Daoy (cell line): ENCODE results near the gene C20orf141. TPM values are rescaled to one million over a fixed set of nuclear protein-coding genes. Genes with fewer than 3 reads are reported as not detected.
"Not testable (repeated sequence)": the region's sequence is repeated elsewhere in the genome, so short reads cannot be mapped to it uniquely, and the experiment has no call there.

Experiments
- DNase-seq: peaks from one replicate; pipeline ENCODE4 v3.0.0-alpha.2; 2015; ENCODE audit warnings: low read depth
- total RNA-seq: library from RNA; depleted of rRNA; stranded (reverse); fragments of >200 nt; shearing (Covaris generic); gene quantifications from 2 replicates; pipeline ENCODE4 v1.2.3, GENCODE V29; 2014

C20orf141 gene
- total RNA-seq, 1 experiment from 2014 or later, result not detected

GRCh38 chr20:2820084-2820895, 5.5 kb downstream of the C20orf141 start:
- DNase-seq, result no peak

GRCh38 chr20:2820896-2821869, 6.4 kb downstream of the C20orf141 start:
- no peak for DNase-seq

- peak; percentile 68 for DNase-seq
These were observed 7.3 kb downstream of the C20orf141 start for GRCh38 chr20:2822073-2822472.

DNA sequence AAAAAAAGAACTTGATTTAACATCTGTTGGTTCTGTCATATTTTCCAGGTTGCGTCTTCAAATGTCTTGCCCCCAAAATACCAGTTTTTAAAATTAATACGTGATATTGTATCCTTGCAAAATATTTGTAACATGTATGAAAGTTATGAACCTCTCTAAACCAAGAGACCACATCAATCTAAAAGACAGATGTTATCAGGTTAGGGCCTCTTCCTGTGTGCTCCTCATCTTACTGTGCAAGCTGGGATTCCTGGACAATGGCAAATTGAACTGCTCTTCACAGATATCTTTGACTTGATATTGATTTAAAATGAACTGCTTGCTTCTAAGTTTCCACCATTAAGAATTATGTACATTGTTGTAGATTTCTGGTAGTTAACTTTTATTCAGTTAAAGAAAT, 11.0 kb downstream of the C20orf141 start:
- no peak for DNase-seq

DNA sequence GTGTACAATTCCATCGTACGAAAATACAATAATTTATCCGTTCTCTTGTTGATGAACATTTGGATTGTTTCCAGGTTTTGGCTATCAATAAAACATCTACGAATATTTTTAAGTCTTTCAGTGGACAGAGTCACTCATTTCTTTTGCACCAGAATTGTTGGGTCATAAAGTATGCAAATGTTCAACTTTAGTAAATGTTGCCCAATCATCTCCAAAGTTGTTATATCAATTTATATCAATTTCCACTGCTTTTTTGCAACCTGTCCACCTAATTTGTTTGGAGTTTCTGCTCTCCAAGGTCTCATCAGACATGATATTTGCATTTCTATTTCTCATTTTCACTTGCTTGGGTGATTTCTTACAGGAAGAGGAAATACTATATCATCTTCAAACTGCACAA, 11.9 kb downstream of the C20orf141 start:
- no peak for DNase-seq

DNA sequence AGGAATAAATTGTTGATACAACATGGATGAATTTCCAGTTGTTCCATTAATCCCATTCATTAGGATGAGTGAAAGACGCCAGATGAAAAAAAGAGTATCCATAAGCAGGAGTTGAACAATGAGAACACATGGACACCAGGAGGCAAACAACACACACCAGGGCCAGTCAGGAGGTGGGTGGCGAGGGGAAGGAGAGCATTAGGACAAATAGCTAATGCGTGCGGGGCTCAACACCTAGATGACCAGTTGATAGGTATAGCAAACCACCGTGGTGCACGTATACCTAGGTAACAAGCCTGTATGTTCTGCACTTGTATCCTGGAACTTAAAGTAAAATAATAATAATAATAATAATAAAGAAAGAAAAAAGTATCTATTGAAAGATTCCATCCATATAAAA, 14.6 kb downstream of the C20orf141 start:
- no peak for DNase-seq

GRCh38 chr20:2831206-2831605, 16.4 kb downstream of the C20orf141 start:
- not testable (repeated sequence) for DNase-seq

DNA sequence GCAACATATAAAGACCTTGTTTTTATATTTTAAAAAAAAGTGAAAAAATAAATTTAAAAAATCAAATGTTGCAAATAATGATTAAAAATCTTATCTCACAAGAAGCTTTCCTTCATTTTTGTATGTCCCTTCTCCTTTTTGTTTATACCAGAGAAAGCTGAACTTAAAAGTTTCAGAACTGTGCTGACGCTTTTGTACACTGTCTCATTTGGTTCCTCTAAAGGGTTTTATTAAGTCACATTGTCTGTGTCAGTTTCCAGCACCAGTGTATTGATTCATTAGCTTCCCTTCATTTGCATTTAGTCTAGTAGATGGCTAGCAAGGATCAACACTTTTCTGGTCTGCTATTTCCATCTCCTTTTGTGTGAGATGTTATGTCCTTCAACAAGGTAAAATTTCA, 19.0 kb downstream of the C20orf141 start:
- no peak for DNase-seq

- DNase-seq, result no peak
These were observed 19.8 kb downstream of the C20orf141 start for GRCh38 chr20:2834401-2835110.

DNA sequence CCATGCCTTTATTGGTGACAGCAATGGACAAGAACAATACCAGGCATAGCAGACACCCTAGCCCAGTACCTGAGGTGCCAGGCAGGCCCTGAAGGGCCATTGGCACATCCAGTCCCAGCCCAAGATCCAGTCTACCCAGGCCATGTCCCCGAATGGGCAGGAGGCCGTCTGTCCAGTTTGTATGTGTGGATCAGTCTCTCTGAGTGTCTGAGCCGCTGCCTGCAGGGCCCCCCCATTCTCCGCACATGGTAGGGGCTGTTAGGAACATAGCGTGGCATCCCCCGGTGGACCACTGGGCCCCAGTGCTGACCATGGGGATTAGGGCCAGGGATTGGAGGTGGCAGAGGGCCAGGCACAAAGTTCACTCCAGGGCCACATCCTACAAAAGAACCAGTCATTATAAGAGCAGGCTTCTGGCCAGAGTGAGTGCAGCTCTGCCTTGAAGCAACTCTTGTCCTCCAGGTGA, 20.6 kb downstream of the C20orf141 start:
- no peak for DNase-seq

- DNase-seq, result no peak
These were observed 21.2 kb downstream of the C20orf141 start for GRCh38 chr20:2836035-2836434.

- no peak for DNase-seq
These were observed 22.6 kb downstream of the C20orf141 start for GRCh38 chr20:2837221-2837960.

DNA sequence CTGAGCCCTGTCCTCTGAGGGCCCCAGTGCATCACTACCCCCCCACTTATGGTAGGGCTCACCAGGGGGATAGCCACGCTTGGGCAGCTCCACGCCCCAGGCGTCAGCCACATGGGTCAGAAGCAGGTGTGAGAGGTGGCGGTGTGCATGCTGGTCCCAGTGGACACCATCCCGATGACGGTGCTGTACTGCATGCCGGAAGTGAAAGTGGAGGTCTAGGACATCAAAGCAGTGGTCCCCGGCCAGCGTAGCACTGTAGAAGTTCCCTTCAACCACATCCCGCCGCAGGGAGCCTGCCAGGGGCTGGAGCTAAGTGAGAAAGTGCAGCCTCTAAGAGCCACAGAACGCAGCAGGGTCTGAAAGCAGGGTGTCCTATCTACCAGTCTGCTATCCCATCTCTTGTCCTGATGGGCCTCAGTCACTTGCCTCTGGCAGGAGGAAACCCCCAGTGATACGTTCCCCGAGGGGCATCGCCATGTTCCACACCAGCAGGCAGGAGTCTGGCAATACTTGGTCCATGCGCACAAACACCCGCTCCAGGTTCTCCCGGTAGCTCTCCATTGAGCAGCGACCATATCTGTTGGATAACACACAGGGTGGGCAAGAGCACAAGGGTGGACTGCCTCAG, 23.5 kb downstream of the C20orf141 start:
- DNase-seq, result no peak

- DNase-seq, result no peak
These were observed 24.3 kb downstream of the C20orf141 start for GRCh38 chr20:2838847-2839671.

DNA sequence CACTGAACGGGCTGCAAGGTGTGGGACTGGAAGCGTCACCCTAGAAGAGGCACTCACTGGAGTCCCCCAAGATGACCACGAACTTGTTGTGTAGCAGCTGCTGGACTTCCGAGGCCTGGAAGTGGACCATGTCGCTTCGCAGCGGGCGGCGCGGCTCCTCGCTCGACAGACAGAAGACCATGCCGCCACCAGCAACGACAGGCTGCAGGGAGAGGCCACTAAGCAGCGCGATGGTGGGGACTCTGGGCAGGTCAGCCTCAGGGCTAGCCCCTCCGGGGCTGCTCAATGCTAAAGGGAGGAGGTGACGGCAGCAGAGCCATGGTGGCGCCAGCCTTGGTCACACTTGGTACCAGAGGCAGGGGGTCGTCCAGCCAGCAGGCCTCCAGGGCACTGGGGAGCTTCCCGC, 24.9 kb downstream of the C20orf141 start:
- no peak for DNase-seq

GRCh38 chr20:2840138-2840966, 25.6 kb downstream of the C20orf141 start, which contains the start of the genes PCED1A and VPS16:
TSS of gene PCED1A (minus strand) at chr20:2840655. CDS start at chr20:2839912, 743 bp downstream.
TSS of gene VPS16 (plus strand) at chr20:2840745. CDS start at chr20:2840775, 30 bp downstream.
- DNase-seq, result peak; percentile 91

DNA sequence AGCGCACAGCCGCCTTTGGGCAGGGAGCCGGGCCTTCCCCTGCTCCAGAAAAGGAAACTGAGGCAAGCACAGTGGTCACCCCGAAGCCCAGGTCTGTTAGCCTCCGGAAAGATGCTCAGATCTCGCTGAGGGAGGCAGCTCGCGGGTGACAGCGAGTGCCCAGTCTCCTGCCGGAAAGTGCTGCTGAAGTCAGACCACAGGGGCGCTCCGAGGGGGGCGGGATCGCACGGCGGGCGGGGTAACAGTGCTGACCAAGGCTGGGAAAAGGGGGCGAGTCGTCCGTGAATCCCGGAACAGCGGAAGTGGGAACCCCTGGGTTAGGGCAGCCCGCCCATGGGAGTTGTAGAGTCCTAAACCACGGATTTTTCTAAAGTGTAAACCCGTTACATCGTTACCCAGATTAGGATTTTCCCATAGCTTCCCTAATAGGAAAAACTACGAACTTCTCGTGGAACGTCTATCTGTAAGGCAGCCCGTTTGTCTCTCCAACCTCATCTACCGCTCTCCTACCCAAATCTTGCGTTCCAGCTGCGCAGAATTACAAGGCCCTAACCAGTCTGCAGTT, 26.3 kb downstream of the C20orf141 start:
- DNase-seq, result peak; percentile 76

- no peak for DNase-seq
These were observed 30.8 kb downstream of the C20orf141 start for GRCh38 chr20:2845607-2846006.
